ENCODE data around the gene PRKX. TPM values are rescaled to one million over a fixed set of nuclear protein-coding genes. Genes with fewer than 3 reads are reported as not detected.
"Not testable (repeated sequence)": the region's sequence is repeated elsewhere in the genome, so short reads cannot be mapped to it uniquely, and the experiment has no call there.

PRKX gene
- total and polyA plus RNA-seq, 2 of the 4 experiments (the other 2 are of a cell fraction): 7.2 to 14.9 TPM

GRCh38 chrX:3621414-3621813, 92.0 kb downstream of the PRKX start:
- Histone ChIP-seq H2BK120ac (ENCODE audit: low read depth, low read length) (no peak overlapping the region), H3K4ac (ENCODE audit: low read depth, low read length) (no peak overlapping the region), H2BK20ac (ENCODE audit: low read depth, low read length) (no peak overlapping the region), H3K18ac (ENCODE audit: low read depth, low read length) (no peak overlapping the region), H4K91ac (ENCODE audit: insufficient read depth, low read depth, low read length) (no peak overlapping the region), H3K27ac (ENCODE audit: insufficient read depth, low read length) (no peak overlapping the region), H4K8ac (ENCODE audit: low read depth in 2 of 2, low read length in 2 of 2) (no peak overlapping the region), H2BK15ac (ENCODE audit: low read depth, low read length) (no peak overlapping the region), H2AK5ac (ENCODE audit: low read depth, low read length) (no peak overlapping the region), H3K4me2 (ENCODE audit: low read depth, low read length) (no peak overlapping the region), H2AFZ (replicated peaks; ENCODE audit: low read length, poor library complexity) (no peak overlapping the region), H3K36me3 (ENCODE audit: control insufficient read depth, insufficient read depth, low read length) (peaks cover 11% of the 10 kb centered on the region), H3K23ac (ENCODE audit: low read depth, low read length) (no peak overlapping the region), H4K5ac (ENCODE audit: low read depth, low read length) (no peak overlapping the region), H3K9ac (ENCODE audit: low read depth, low read length) (no peak overlapping the region), H3K9me3 (ENCODE audit: control insufficient read depth, insufficient read depth, low read length) (0 out of 2 replicates have a peak, but pooled peaks cover 2% of the 10 kb centered on the region), H3K27me3 (ENCODE audit: control insufficient read depth, insufficient read depth, low read length) (no peaks in the 10 kb centered on the region), H2BK5ac (ENCODE audit: low read depth, low read length, poor library complexity, severe bottlenecking) (no peak overlapping the region), H3K56ac (ENCODE audit: extremely low read depth, insufficient read depth, low read length) (no peak overlapping the region), H3K4me3 (ENCODE audit: insufficient read depth, low read depth, low read length) (no peak overlapping the region), H4K20me1 (ENCODE audit: insufficient read depth, low read length) (no peaks in the 10 kb centered on the region), H3K14ac (replicated peaks; ENCODE audit: low read depth, low read length) (no peak overlapping the region), H3K9me1 (ENCODE audit: insufficient read depth, low read length) (no peaks in the 10 kb centered on the region), H2AK9ac (replicated peaks; ENCODE audit: low read depth, low read length, poor library complexity) (no peak overlapping the region), H3K4me1 (ENCODE audit: control insufficient read depth, insufficient read depth, low read length) (no peaks in the 10 kb centered on the region), H3K79me1 (ENCODE audit: low read depth in 1 of 2, low read length in 2 of 2) (no peaks in the 10 kb centered on the region)
- WGBS, 2 experiments (ENCODE audit: extremely low coverage in 2 of 2, insufficient read length in 1 of 2): no CpG with 5 or more reads among the region's 6 CpGs
- ChIA-PET POLR2A (ENCODE audit: unreplicated experiment) (no interaction called here), CTCF (no interaction called here)
- in situ Hi-C loops (cut with MboI; ENCODE audit: low sequenced_read_pairs): no loop called here
- BruUV-seq (replicated peaks): no TSS peak
- intact Hi-C loops (cut with micrococcal nuclease): no loop called here
- TF ChIP-seq RCOR1 (IDR thresholded peaks at IDR 0.05; ENCODE audit: insufficient replicate concordance, low read length) (no peak), MAZ (IDR thresholded peaks at IDR 0.05; ENCODE audit: borderline replicate concordance, low read depth, low read length) (no peak), NFE2L2 (IDR thresholded peaks at IDR 0.05; ENCODE audit: low read depth, low read length) (no peak), FOS (IDR thresholded peaks at IDR 0.05; ENCODE audit: low read depth, low read length) (no peak), USF2 (IDR thresholded peaks at IDR 0.05; ENCODE audit: low read depth, low read length) (no peak), CHD1 (IDR thresholded peaks at IDR 0.05; ENCODE audit: low read depth, low read length) (no peak), RFX5 (IDR thresholded peaks at IDR 0.05; ENCODE audit: low read depth, low read length) (no peak), POLR2A (IDR thresholded peaks at IDR 0.05; ENCODE audit: low read depth, low read length) (no peak), SMC3 (IDR thresholded peaks at IDR 0.05; ENCODE audit: low read depth, low read length) (no peak), RAD21 (IDR thresholded peaks at IDR 0.05; ENCODE audit: low read length) (no peak), MXI1 (IDR thresholded peaks at IDR 0.05; ENCODE audit: borderline replicate concordance, low read depth, low read length) (no peak)
- dilution Hi-C loops (cut with HindIII; ENCODE audit: low sequenced_read_pairs, unreplicated experiment): no loop called here
- no peak for ATAC-seq (ENCODE audit: low read depth)
- no peak for DNase-seq

- dilution Hi-C loops (cut with HindIII; ENCODE audit: low sequenced_read_pairs, unreplicated experiment); H3K79me1 ChIP-seq (ENCODE audit: low read depth in 1 of 2, low read length in 2 of 2); H2BK120ac ChIP-seq (ENCODE audit: low read depth, low read length); BruUV-seq (replicated peaks); H3K23ac ChIP-seq (ENCODE audit: low read depth, low read length); H2AFZ ChIP-seq (replicated peaks; ENCODE audit: low read length, poor library complexity); H4K8ac ChIP-seq (ENCODE audit: low read depth in 2 of 2, low read length in 2 of 2); intact Hi-C loops (cut with micrococcal nuclease); DNase-seq; H2AK5ac ChIP-seq (ENCODE audit: low read depth, low read length); H3K4me2 ChIP-seq (ENCODE audit: low read depth, low read length); H4K91ac ChIP-seq (ENCODE audit: insufficient read depth, low read depth, low read length); POLR2A ChIA-PET (ENCODE audit: unreplicated experiment); H4K5ac ChIP-seq (ENCODE audit: low read depth, low read length); H3K9ac ChIP-seq (ENCODE audit: low read depth, low read length); H3K9me3 ChIP-seq (ENCODE audit: control insufficient read depth, insufficient read depth, low read length); H3K27ac ChIP-seq (ENCODE audit: insufficient read depth, low read length); H3K9me1 ChIP-seq (ENCODE audit: insufficient read depth, low read length); H2BK15ac ChIP-seq (ENCODE audit: low read depth, low read length); H4K20me1 ChIP-seq (ENCODE audit: insufficient read depth, low read length); H3K4me3 ChIP-seq (ENCODE audit: insufficient read depth, low read depth, low read length); H2AK9ac ChIP-seq (replicated peaks; ENCODE audit: low read depth, low read length, poor library complexity); H3K4ac ChIP-seq (ENCODE audit: low read depth, low read length); H3K56ac ChIP-seq (ENCODE audit: extremely low read depth, insufficient read depth, low read length); ATAC-seq (ENCODE audit: low read depth); H3K18ac ChIP-seq (ENCODE audit: low read depth, low read length); H2BK20ac ChIP-seq (ENCODE audit: low read depth, low read length); in situ Hi-C loops (cut with MboI; ENCODE audit: low sequenced_read_pairs); H3K4me1 ChIP-seq (ENCODE audit: control insufficient read depth, insufficient read depth, low read length); H2BK5ac ChIP-seq (ENCODE audit: low read depth, low read length, poor library complexity, severe bottlenecking); H3K14ac ChIP-seq (replicated peaks; ENCODE audit: low read depth, low read length); H3K27me3 ChIP-seq (ENCODE audit: control insufficient read depth, insufficient read depth, low read length): not testable (repeated sequence)
- CTCF ChIA-PET: interaction anchor here (1.7 kb wide), 1 partner anchor 26 kb away, joined by 4 read pairs; no protein-coding TSS in a partner anchor
- WGBS, 2 experiments (ENCODE audit: extremely low coverage in 2 of 2, insufficient read length in 1 of 2): no CpG with 5 or more reads among the region's 6 CpGs
- H3K36me3 ChIP-seq (ENCODE audit: control insufficient read depth, insufficient read depth, low read length): peaks cover 11% of the 10 kb centered on the region
Observed at GRCh38 chrX:3611744-3612143, 101.7 kb downstream of the PRKX start.
